Gastroesophageal sphincter (tissue), 3 donors: ENCODE measurements around the gene GHITM.

Experiments used
- POLR2AphosphoS5 ChIP-seq: sonication (generic); formaldehyde crosslinking; IDR thresholded peaks from one replicate; pipeline ENCODE4 v1.6.1; 2017; ENCODE audit warnings: antibody characterized with exemption
- TF ChIP-seq, protein P1 (sequence below), 4 experiments: fragments of 200-600 bp in 2 of 4; fragments of 450-650 bp in 2 of 4; sonication (generic) in 1 of 4; IDR thresholded peaks; one replicate each; pipeline ENCODE4 v1.5.1; 2017 to 2019; ENCODE audit warnings: antibody characterized with exemption in 4 of 4, mild to moderate bottlenecking in 2 of 4, moderate library complexity in 2 of 4

DNA sequence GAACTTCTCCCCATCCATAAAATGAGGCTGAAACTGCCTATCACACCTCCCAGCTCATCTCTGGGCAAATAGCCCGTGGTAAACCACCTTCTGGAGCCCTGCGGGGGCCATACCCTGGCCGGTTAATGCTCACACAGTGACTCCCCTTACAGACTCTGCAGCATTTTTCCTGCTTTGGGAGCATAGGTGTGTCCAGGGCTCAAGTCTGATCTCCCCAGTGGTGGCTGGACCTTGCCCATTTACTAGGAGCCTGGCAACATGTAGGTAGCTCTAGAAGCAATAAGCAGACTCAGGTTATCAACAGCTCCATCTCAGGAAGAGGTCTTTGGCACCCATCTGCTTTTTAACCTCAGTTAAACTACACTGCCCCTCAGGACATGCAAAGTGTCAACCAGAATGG is 49.5 kb downstream of the GHITM start:
- no peak for TF ChIP-seq POLR2AphosphoS5
- TF ChIP-seq, protein P1, sequence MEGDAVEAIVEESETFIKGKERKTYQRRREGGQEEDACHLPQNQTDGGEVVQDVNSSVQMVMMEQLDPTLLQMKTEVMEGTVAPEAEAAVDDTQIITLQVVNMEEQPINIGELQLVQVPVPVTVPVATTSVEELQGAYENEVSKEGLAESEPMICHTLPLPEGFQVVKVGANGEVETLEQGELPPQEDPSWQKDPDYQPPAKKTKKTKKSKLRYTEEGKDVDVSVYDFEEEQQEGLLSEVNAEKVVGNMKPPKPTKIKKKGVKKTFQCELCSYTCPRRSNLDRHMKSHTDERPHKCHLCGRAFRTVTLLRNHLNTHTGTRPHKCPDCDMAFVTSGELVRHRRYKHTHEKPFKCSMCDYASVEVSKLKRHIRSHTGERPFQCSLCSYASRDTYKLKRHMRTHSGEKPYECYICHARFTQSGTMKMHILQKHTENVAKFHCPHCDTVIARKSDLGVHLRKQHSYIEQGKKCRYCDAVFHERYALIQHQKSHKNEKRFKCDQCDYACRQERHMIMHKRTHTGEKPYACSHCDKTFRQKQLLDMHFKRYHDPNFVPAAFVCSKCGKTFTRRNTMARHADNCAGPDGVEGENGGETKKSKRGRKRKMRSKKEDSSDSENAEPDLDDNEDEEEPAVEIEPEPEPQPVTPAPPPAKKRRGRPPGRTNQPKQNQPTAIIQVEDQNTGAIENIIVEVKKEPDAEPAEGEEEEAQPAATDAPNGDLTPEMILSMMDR (IDR thresholded peaks at IDR 0.05): no peak
